Measurements from ENCODE around the gene BRD7. TPM values are rescaled to one million over a fixed set of nuclear protein-coding genes. Genes with fewer than 3 reads are reported as not detected.
A peak's percentile ranks its signal among the peaks of the same experiment; 100 is the strongest.

The BRD7 gene
- total and polyA plus RNA-seq, 12 donors: 31.4 to 50.9 (median 42.7) TPM

GRCh38 chr16:50373780-50374179, 5.0 kb upstream of the BRD7 start:
- no peak for ATAC-seq
- Histone ChIP-seq H3K36me3 (no peaks in the 10 kb centered on the region), H3K9me3 (no peaks in the 10 kb centered on the region), H3K4me3 (no peak overlapping the region), H3K27me3 (peaks cover 0 to 4% (median 0%) of the 10 kb centered on the region in 7 donors), H3K4me1 (peaks cover 0 to 22% (median 4%) of the 10 kb centered on the region in 9 donors), H3K27ac (peak overlapping the region in 7 of 10 donors; percentile 15 to 63 (median 57))
- TF ChIP-seq CTCF (IDR thresholded peaks at IDR 0.05): no peak
- 91 to 92% methylated on average over 9 of the region's 9 CpGs for WGBS, 2 donors
- DNase-seq: no peak
- intact Hi-C loops (cut with DNase I): loop anchor here in 9 of 10 donors (5.0 to 10.0 kb wide), 8 partner anchors 171 to 431 kb away; partner anchors contain the start of genes CYLD (in 1 of the 9) and NKD1 (in 1 of the 9)

GRCh38 chr16:50373345-50373701, 4.5 kb upstream of the BRD7 start:
- ATAC-seq (no peak), DNase-seq (no peak)
- Histone ChIP-seq H3K4me3 (no peak overlapping the region), H3K9me3 (no peaks in the 10 kb centered on the region), H3K27ac (peak overlapping the region in 7 of 10 donors; percentile 15 to 63 (median 57)), H3K36me3 (no peaks in the 10 kb centered on the region), H3K4me1 (peaks cover 0 to 22% (median 4%) of the 10 kb centered on the region in 9 donors), H3K27me3 (peaks cover 0 to 4% (median 0%) of the 10 kb centered on the region in 7 donors)
- intact Hi-C loops (cut with DNase I): loop anchor here in 9 of 10 donors (5.0 to 10.0 kb wide), 8 partner anchors 171 to 431 kb away; partner anchors contain the start of genes CYLD (in 1 of the 9) and NKD1 (in 1 of the 9)
- WGBS, 2 donors: 32 to 54% methylated on average over 4 of the region's 4 CpGs
- no peak for TF ChIP-seq CTCF (IDR thresholded peaks at IDR 0.05)

GRCh38 chr16:50372611-50373344, 4.0 kb upstream of the BRD7 start:
- H3K4me1 ChIP-seq: peaks cover 2 to 23% (median 6%) of the 10 kb centered on the region in 9 donors
- no peaks in the 10 kb centered on the region for H3K36me3 ChIP-seq
- ATAC-seq (peak; percentile 56 to 95 (median 87)), DNase-seq (peak; percentile 55 to 64)
- 48 to 64% methylated on average over 10 of the region's 10 CpGs for WGBS, 2 donors
- no peak for TF ChIP-seq CTCF (IDR thresholded peaks at IDR 0.05)
- peak overlapping the region in 6 of 10 donors; percentile 32 to 63 (median 58) for H3K27ac ChIP-seq
- H3K4me3 ChIP-seq: no peak overlapping the region
- intact Hi-C loops (cut with DNase I): loop anchor here in 9 of 10 donors (5.0 to 10.0 kb wide), 8 partner anchors 172 to 432 kb away; partner anchors contain the start of genes CYLD (in 1 of the 9) and NKD1 (in 1 of the 9)
- no peaks in the 10 kb centered on the region for H3K27me3 ChIP-seq
- H3K9me3 ChIP-seq: no peaks in the 10 kb centered on the region

- Histone ChIP-seq H3K36me3 (peaks cover 0 to 2% (median 0%) of the 10 kb centered on the region in 9 donors), H3K9me3 (no peaks in the 10 kb centered on the region), H3K27ac (peak overlapping the region in 5 of 10 donors; percentile 32 to 63 (median 60)), H3K27me3 (no peaks in the 10 kb centered on the region), H3K4me3 (no peak overlapping the region), H3K4me1 (peaks cover 9 to 30% (median 13%) of the 10 kb centered on the region in 9 donors)
- peak in 6 of 8 donors; percentile 23 to 66 (median 46) for ATAC-seq
- 58 to 65% methylated on average over 7 of the region's 7 CpGs for WGBS, 2 donors
- intact Hi-C loops (cut with DNase I): loop anchor here in 9 of 10 donors (5.0 to 10.0 kb wide), 8 partner anchors 173 to 433 kb away; partner anchors contain the start of genes CYLD (in 1 of the 9) and NKD1 (in 1 of the 9)
- no peak for DNase-seq
- peak in 7 of 9 donors; percentile 14 to 50 (median 34) for TF ChIP-seq CTCF (IDR thresholded peaks at IDR 0.05)
Measured at GRCh38 chr16:50371936-50372595, 3.3 kb upstream of the BRD7 start.

Measured in heart right ventricle (tissue), 16 donors.